HepG2 (cell line): ENCODE measurements around the gene ETV2. TPM values are rescaled to one million over a fixed set of nuclear protein-coding genes. Genes with fewer than 3 reads are reported as not detected.

Experiments used
- ATAC-seq: fragments of 200-7000 bp; cut with Tn5 transposase; 3 replicates; pipeline ENCODE4 v1.9.1; 2020; ENCODE audit warnings: mild to moderate bottlenecking, moderate library complexity
- BruUV-seq: library from RNA; stranded (reverse); fragments of 400-500 nt; replicated peaks from 2 replicates; lab custom pipeline; 2021; lab: Mats Ljungman, UMichigan
- CTCF ChIA-PET: fragments of 300-600 bp; formaldehyde crosslinking; extraction: SDS; loops from one replicate; lab custom pipeline; 2021; ENCODE audit warnings: low total read pairs, inconsistent platforms, low intra/inter-chr PET ratio; lab: Yijun Ruan, JAX
- POLR2A ChIA-PET: fragments of 350-600 bp; sonication (Branson Sonifier 250); formaldehyde crosslinking; loops from one replicate; lab custom pipeline; 2020; ENCODE audit warnings: antibody characterized with exemption, inconsistent platforms; lab: Yijun Ruan, JAX
- DNase-seq: peaks from one replicate; pipeline ENCODE4 v3.0.0-alpha.2; 2015; ENCODE audit warnings: low spot score
- FAIRE-seq: peaks from 3 replicates; lab custom pipeline; 2011; peaks lifted over from hg19 to GRCh38; lab: Jason Lieb, UNC
- H2AFZ ChIP-seq: one replicate; pipeline ENCODE4 v1.6.1; 2011; ENCODE audit warnings: low read length, inconsistent platforms
- H3K27ac ChIP-seq: fragments of 300-600 bp; 3 replicates; pipeline ENCODE4 v1.8.0; 2011; ENCODE audit warnings: mixed run types, mild to moderate bottlenecking, mixed read lengths, low read length, inconsistent platforms; ENCODE audit not compliant: insufficient read depth; ENCODE audit errors: extremely low read length
- H3K27me3 ChIP-seq, 2 experiments: fragments of 200-600 bp in 1 of 2; 2 replicates in 1 of 2; 3 replicates in 1 of 2; pipeline versions ENCODE4 v1.6.0 to v1.8.0; 2011; ENCODE audit warnings: low read length in 2 of 2, mild to moderate bottlenecking in 2 of 2, moderate library complexity in 2 of 2, inconsistent platforms in 1 of 2; ENCODE audit not compliant: insufficient read depth in 2 of 2, control insufficient read depth in 1 of 2
- H3K36me3 ChIP-seq, 2 experiments: fragments of 200-600 bp in 1 of 2; replicated peaks in 1 of 2; 2 replicates in 1 of 2; 3 replicates in 1 of 2; pipeline versions ENCODE4 v1.5.1 to v1.8.0; 2011; ENCODE audit warnings: low read length in 2 of 2, inconsistent platforms in 1 of 2; ENCODE audit not compliant: insufficient read depth in 2 of 2, control insufficient read depth in 1 of 2
- H3K4me1 ChIP-seq: 2 replicates; pipeline ENCODE4 v1.5.1; 2012; ENCODE audit warnings: low read length, inconsistent platforms; ENCODE audit not compliant: insufficient read depth
- H3K4me2 ChIP-seq: 2 replicates; pipeline ENCODE4 v1.6.0; 2011; ENCODE audit warnings: low read depth, low read length, inconsistent platforms
- H3K4me3 ChIP-seq, 3 experiments: fragments of 200-600 bp in 1 of 3; sonication (generic), shearing (Covaris generic) in 1 of 3; replicated peaks in 1 of 3; 2 replicates each; pipeline ENCODE4 v1.5.1; 2011 to 2016; ENCODE audit warnings: low read length in 3 of 3, inconsistent platforms in 2 of 3, low read depth in 2 of 3, mild to moderate bottlenecking in 2 of 3, control low read depth in 1 of 3, mixed read lengths in 1 of 3; ENCODE audit not compliant: insufficient read depth in 1 of 3
- H3K79me2 ChIP-seq: one replicate; pipeline ENCODE4 v1.6.1; 2011; ENCODE audit warnings: low read length, inconsistent platforms; ENCODE audit not compliant: insufficient read depth
- H3K9ac ChIP-seq: 2 replicates; pipeline ENCODE4 v1.6.0; 2011; ENCODE audit warnings: mild to moderate bottlenecking, low read depth, low read length, inconsistent platforms; ENCODE audit not compliant: insufficient read depth
- H3K9me3 ChIP-seq: 2 replicates; pipeline ENCODE4 v1.5.1; 2012; ENCODE audit warnings: mild to moderate bottlenecking, low read length
- H4K20me1 ChIP-seq: 2 replicates; pipeline ENCODE4 v1.6.0; 2011; ENCODE audit warnings: inconsistent platforms, mild to moderate bottlenecking, low read length, moderate library complexity; ENCODE audit not compliant: insufficient read depth
- CBX5 ChIP-seq: sonication (generic); formaldehyde crosslinking; IDR thresholded peaks from 2 replicates; pipeline ENCODE4 v1.4.0; 2020; ENCODE audit warnings: missing genetic modification reagents, borderline replicate concordance
- EP300 ChIP-seq, 3 experiments: sonication (generic) in 1 of 3; formaldehyde crosslinking in 1 of 3; IDR thresholded peaks; 2 replicates each; pipeline versions ENCODE4 v1.5.1 to v1.6.1; 2011 to 2020; ENCODE audit warnings: low read depth in 2 of 3, low read length in 2 of 3, borderline replicate concordance in 1 of 3, improper control_type of control experiment in 1 of 3, mild to moderate bottlenecking in 1 of 3, missing genetic modification reagents in 1 of 3, moderate library complexity in 1 of 3
- ETV5 ChIP-seq: IDR thresholded peaks from 2 replicates; pipeline ENCODE4 v1.6.1; 2018; ENCODE audit warnings: missing biosample characterization, missing genetic modification reagents, inconsistent platforms, borderline replicate concordance
- HNRNPK ChIP-seq: fragments of 200-400 bp; formaldehyde crosslinking; IDR thresholded peaks from 2 replicates; pipeline ENCODE4 v1.6.1; 2018; ENCODE audit warnings: low read length, low read depth, moderate library complexity, mild to moderate bottlenecking; ENCODE audit not compliant: poor library complexity, severe bottlenecking
- TFAP4 ChIP-seq: sonication (generic); IDR thresholded peaks from 2 replicates; pipeline ENCODE4 v1.6.1; 2016; ENCODE audit warnings: low read depth, borderline replicate concordance
- TFE3 ChIP-seq: IDR thresholded peaks from 2 replicates; pipeline ENCODE4 v1.6.1; 2016
- ZNF12 ChIP-seq: sonication (generic); formaldehyde crosslinking; IDR thresholded peaks from 2 replicates; pipeline ENCODE4 v1.5.0; 2020; ENCODE audit warnings: missing genetic modification reagents
- ZNF331 ChIP-seq: sonication (generic); formaldehyde crosslinking; IDR thresholded peaks from 2 replicates; pipeline ENCODE4 v1.4.0; 2020; ENCODE audit warnings: missing genetic modification reagents
- WGBS: methylation state at CpG from one replicate; pipeline ENCODE4 v1.1.6; 2017; ENCODE audit warnings: low lambda C conversion rate; 5-methylcytosine and 5-hydroxymethylcytosine counted together
- in situ Hi-C: cut with HindIII; loops from 2 replicates; pipeline ENCODE4 v1.10.0; 2017; ENCODE audit warnings: low pct_unique_long_range_greater_than_20kb; ENCODE audit not compliant: extremely low pct_ligation_motif_present
- intact Hi-C: fragments of 100-400 bp; cut with micrococcal nuclease; formaldehyde crosslinking; loops from one replicate; pipeline ENCODE4 v1.10.0; 2022; ENCODE audit not compliant: unreplicated experiment
- polyA plus RNA-seq, 8 experiments: library from polyadenylated mRNA; depleted of rRNA in 3 of 8; stranded (reverse) in 7 of 8; unstranded in 1 of 8; fragments of >200 nt; fragmentation: Illumina TruSeq in 4 of 8; extraction: Trizol in 4 of 8; gene quantifications; 2 replicates each; pipeline versions ENCODE4 v1.2.1 to v1.2.3, GENCODE V29; 2011 to 2016; ENCODE audit warnings: low read depth in 4 of 8, missing spikeins in 1 of 8, mixed read lengths in 1 of 8; ENCODE audit not compliant: insufficient read depth in 1 of 8
- total RNA-seq, 5 experiments: library from RNA; depleted of rRNA; stranded (reverse); fragments of >200 nt; fragmentation: Illumina TruSeq; extraction: Trizol; gene quantifications; 2 replicates each; pipeline ENCODE4 v1.2.3, GENCODE V29; 2016; ENCODE audit warnings: low read depth in 1 of 5
- TF ChIP-seq, protein P1 (sequence below): sonication (generic); formaldehyde crosslinking; IDR thresholded peaks from 2 replicates; pipeline ENCODE4 v1.5.0; 2020; ENCODE audit warnings: mild to moderate bottlenecking, missing genetic modification reagents

ETV2 gene
- total and polyA plus RNA-seq, 2 of the 13 experiments (the other 11 are each of a cell fraction or from before 2014, with no cell fraction given), result 0.07 to 0.20 TPM

- intact Hi-C loops, result no loop called here
- TF ChIP-seq TFAP4, result no peak
- TF ChIP-seq, protein P1, sequence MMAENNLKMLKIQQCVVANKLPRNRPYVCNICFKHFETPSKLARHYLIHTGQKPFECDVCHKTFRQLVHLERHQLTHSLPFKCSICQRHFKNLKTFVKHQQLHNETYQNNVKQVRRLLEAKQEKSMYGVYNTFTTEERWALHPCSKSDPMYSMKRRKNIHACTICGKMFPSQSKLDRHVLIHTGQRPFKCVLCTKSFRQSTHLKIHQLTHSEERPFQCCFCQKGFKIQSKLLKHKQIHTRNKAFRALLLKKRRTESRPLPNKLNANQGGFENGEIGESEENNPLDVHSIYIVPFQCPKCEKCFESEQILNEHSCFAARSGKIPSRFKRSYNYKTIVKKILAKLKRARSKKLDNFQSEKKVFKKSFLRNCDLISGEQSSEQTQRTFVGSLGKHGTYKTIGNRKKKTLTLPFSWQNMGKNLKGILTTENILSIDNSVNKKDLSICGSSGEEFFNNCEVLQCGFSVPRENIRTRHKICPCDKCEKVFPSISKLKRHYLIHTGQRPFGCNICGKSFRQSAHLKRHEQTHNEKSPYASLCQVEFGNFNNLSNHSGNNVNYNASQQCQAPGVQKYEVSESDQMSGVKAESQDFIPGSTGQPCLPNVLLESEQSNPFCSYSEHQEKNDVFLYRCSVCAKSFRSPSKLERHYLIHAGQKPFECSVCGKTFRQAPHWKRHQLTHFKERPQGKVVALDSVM (CRISPR knock-in tag), result peak; percentile 78; the same call in 1 of the 2 replicates
- Histone ChIP-seq H2AFZ (no peak overlapping the region), H4K20me1 (no peaks in the 10 kb centered on the region), H3K4me1 (peaks cover 41% of the 10 kb centered on the region), H3K4me2 (no peak overlapping the region), H3K27ac (no peak overlapping the region), H3K9me3 (no peaks in the 10 kb centered on the region), H3K79me2 (no peaks in the 10 kb centered on the region), H3K9ac (no peak overlapping the region), H3K36me3 (no peaks in the 10 kb centered on the region), H3K27me3 (0 out of 5 replicates have a peak, but pooled peaks cover 0 to 4% of the 10 kb centered on the region in 2 experiments), H3K4me3 (no peak overlapping the region)
- in situ Hi-C loops, result no loop called here
- BruUV-seq, result no TSS peak
- POLR2A ChIA-PET, result no interaction called here
- 64% methylated on average over 1 of the region's 1 CpG for WGBS
- no peak for DNase-seq
- CTCF ChIA-PET, result no interaction called here
- no peak for ATAC-seq
- FAIRE-seq, result no peak
Measured at GRCh38 chr19:35670686-35671085, 29.1 kb downstream of the ETV2 start.

- in situ Hi-C loops, result no loop called here
- Histone ChIP-seq H3K9me3 (no peaks in the 10 kb centered on the region), H4K20me1 (no peaks in the 10 kb centered on the region), H3K9ac (no peak overlapping the region), H3K4me3 (no peak overlapping the region), H2AFZ (no peak overlapping the region), H3K79me2 (no peaks in the 10 kb centered on the region), H3K36me3 (no peaks in the 10 kb centered on the region), H3K27ac (no peak overlapping the region), H3K27me3 (0 out of 5 replicates have a peak, but pooled peaks cover 0 to 4% of the 10 kb centered on the region in 2 experiments), H3K4me1 (peaks cover 41% of the 10 kb centered on the region), H3K4me2 (peak overlapping the region; percentile 47)
- WGBS, result 1% methylated on average over 3 of the region's 3 CpGs
- peak; percentile 54 for DNase-seq
- FAIRE-seq, result peak; percentile 68
- no TSS peak for BruUV-seq
- intact Hi-C loops, result no loop called here
- ChIA-PET CTCF (no interaction called here), POLR2A (interaction anchor here (0.7 kb wide), 1 partner anchor 100 kb away, joined by 3 read pairs; no protein-coding TSS in a partner anchor)
- peak; percentile 32 for ATAC-seq
- peak in 1 of 2 experiments; percentile 12; a peak in 1 of 4 replicates for TF ChIP-seq EP300 (IDR thresholded peaks at IDR 0.05; ENCODE audit: low read depth in 2 of 2, low read length in 2 of 2)
- no peak for TF ChIP-seq EP300 (CRISPR knock-in tag; IDR thresholded peaks at IDR 0.05; ENCODE audit: borderline replicate concordance)
- 0 out of 2 replicates have a peak, but pooled peaks have one; percentile 37 for TF ChIP-seq ZNF331
- TF ChIP-seq TFE3 (CRISPR knock-in tag), result 0 out of 2 replicates have a peak, but pooled peaks have one; percentile 30
- TF ChIP-seq ETV5, result 0 out of 2 replicates have a peak, but pooled peaks have one; percentile 20
- TF ChIP-seq ZNF12 (CRISPR knock-in tag), result peak; percentile 73
- no peak for TF ChIP-seq CBX5
- no peak for TF ChIP-seq HNRNPK
Measured at GRCh38 chr19:35671818-35672217, 30.3 kb downstream of the ETV2 start.
